ENCODE measurements around the gene CA12. TPM values are rescaled to one million over a fixed set of nuclear protein-coding genes. Genes with fewer than 3 reads are reported as not detected.

CA12 gene
- 0.98 and 1.2 TPM in 2 replicates for total RNA-seq

DNA sequence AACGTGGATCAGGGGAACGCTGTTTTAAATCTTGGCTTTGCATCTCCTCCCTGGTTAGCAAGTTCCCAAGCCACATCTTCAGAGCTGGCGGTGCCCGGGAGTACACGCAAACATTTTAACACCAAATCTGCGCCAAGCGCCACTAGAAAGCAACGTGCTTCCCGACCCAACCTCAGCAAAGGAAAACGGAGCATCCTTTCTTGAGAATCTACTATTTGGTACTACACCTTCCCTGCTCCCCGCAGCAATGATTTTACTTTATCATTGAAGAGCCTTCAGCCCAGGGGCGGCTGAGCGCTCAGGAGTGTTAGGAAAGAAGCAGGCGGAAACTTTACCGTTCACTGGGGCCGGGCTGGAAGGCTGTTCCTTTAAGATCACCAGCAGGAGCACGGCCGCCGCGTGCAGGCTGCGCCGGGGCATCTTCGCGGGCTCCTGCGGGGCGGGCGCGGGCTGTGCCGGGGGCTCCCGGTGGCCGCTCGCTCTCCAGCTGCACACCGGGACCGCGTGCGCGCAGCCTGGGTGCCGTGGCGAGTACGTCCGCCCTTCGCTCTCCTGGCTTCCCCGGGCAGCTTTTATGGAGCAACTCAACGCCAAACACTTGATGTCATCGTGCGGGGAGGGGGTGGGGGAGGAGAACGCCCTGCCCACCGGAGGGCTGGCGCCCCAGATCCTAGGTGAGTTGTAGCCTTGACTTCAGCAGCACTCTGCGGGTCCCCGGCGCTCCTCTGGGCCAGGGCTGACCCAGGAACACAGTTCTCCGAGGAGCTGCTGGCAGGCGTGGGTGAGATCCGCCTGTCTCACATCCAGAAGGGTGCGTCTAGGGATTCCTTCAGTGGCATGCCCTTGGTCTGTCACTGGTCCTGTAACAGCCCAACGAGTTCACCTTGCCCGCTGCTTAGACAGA is at the start of gene CA12:
TSS of gene CA12 (minus strand) at position 546 of the 904 bp plus-strand sequence. CDS start at position 420, 126 bp downstream.

DNA sequence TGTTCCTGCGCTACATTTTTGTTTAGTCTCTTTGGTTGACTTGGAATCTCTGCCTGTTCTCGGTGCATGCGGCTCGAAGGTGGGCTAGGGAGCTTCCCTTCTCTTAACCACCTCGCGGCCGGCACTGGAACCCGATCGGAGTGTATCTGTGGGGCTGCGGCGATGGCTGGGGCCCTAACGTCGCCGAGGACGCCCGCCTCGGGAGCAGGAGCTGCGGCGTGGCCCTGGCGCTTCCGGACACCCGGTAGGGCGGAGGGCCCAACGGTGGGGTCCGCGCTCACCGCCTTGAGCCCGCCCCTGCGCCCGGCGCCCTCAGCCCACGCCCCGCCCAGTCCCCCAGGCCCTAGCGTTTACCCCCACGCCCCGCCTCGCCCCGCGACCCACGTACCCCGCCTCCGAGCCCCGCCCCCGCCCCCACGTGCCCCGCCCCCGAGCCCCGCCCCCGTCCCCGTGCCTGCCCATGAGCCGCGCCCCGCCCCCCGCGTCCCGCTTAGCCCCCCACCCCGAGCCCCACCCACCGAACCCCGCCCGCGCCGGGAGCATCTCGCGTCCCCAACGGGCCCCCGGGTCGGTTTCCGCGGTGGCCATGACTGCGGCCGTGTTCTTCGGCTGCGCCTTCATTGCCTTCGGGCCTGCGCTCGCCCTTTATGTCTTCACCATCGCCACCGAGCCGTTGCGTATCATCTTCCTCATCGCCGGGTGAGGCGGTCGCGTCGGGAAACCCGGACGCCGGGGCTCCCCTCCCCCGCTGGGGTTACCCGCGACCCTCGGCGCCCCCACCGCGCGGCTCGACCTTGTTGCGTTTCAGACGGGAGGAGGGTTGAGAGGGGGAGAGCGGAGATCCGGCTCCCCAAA is 104.4 kb downstream of the CA12 start, which contains the start of gene APH1B:
TSS of gene APH1B (plus strand) at position 568 of the 855 bp plus-strand sequence. CDS start at position 587, 19 bp downstream.

Other genes with a start within 250 kb of the CA12 start
- 122 and 232 TPM in 2 replicates for gene RPS27L, start 224.4 kb downstream of the CA12 start, total RNA-seq
- 67.0 and 75.5 TPM in 2 replicates for gene RAB8B, start 192.2 kb downstream of the CA12 start, total RNA-seq
- 14.4 and 17.8 TPM in 2 replicates for gene APH1B, start 104.2 kb downstream of the CA12 start, total RNA-seq
- gene USP3, start 122.7 kb upstream of the CA12 start, total RNA-seq = 58.8 and 65.0 TPM in 2 replicates
- under 0.01 and 0.38 TPM in 2 replicates for gene FBXL22, start 215.5 kb upstream of the CA12 start, total RNA-seq

Measured in vein endothelial cell (primary cell).